T-helper 17 cell (primary cell): ENCODE results near the gene CALN1. TPM values are rescaled to one million over a fixed set of nuclear protein-coding genes. Genes with fewer than 3 reads are reported as not detected.
"Not testable (repeated sequence)": the region's sequence is repeated elsewhere in the genome, so short reads cannot be mapped to it uniquely, and the experiment has no call there.

ENCODE experiments used
- ATAC-seq: fragments of 150-1000 bp; cut with Tn5 transposase; 2 replicates; pipeline ENCODE4 v1.10.0; 2021; ENCODE audit warnings: mild to moderate bottlenecking, moderate library complexity
- DNase-seq, 3 donors: peaks; one replicate each; pipeline versions ENCODE4 v3.0.0 to v3.0.0-alpha.2; 2020 to 2021
- H3K9me3 ChIP-seq: one replicate; pipeline ENCODE4 v1.7.0; 2013; ENCODE audit warnings: low read length, mild to moderate bottlenecking; ENCODE audit not compliant: control insufficient read depth, poor library complexity, severe bottlenecking
- H3K27ac Mint-ChIP-seq: one replicate; pipeline ENCODE4 v1.8.0; 2022; ENCODE audit warnings: mild to moderate bottlenecking, moderate library complexity, mixed read lengths
- H3K27me3 Mint-ChIP-seq: one replicate; pipeline ENCODE4 v1.8.0; 2022; ENCODE audit warnings: mixed read lengths
- H3K36me3 Mint-ChIP-seq: one replicate; pipeline ENCODE4 v1.8.0; 2022; ENCODE audit warnings: low read depth, mixed read lengths
- H3K4me1 Mint-ChIP-seq: one replicate; pipeline ENCODE4 v1.8.0; 2022; ENCODE audit warnings: mild to moderate bottlenecking, mixed read lengths
- H3K4me3 Mint-ChIP-seq: one replicate; pipeline ENCODE4 v1.8.0; 2022; ENCODE audit warnings: mild to moderate bottlenecking, moderate library complexity, mixed read lengths
- total RNA-seq, 4 donors: library from RNA in 2 of 4; stranded (reverse) in 2 of 4; gene quantifications; one replicate each; pipeline ENCODE4 v1.2.3 and lab custom pipeline; 2022 to 2026

CALN1 gene
- total RNA-seq, 2 donors from 2014 or later = not detected

DNA sequence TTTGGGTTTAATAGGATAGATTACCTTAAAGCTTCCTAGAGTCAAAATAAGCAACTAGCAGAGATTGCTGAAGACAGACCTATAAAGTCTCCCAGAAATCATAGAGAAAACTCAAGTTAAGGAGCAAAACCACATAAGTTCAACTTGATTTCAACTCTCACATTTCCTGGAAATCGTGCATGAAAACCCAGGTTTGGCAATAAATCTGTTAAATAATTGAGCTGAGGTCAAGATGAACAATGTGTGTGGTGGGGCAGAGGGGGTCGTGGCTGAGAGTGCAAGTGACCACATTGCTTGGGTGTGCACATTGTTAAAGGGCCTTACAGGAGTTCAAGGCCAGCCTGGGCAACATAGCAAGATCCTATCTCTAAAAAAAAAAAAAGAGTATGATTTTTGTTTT, 643.7 kb downstream of the CALN1 start:
- no peak for DNase-seq
- Mint-ChIP-seq H3K27ac (no peak overlapping the region), H3K4me3 (no peak overlapping the region), H3K27me3 (no peaks in the 10 kb centered on the region), H3K4me1 (no peaks in the 10 kb centered on the region), H3K36me3 (no peaks in the 10 kb centered on the region)
- no peak for ATAC-seq
- H3K9me3 ChIP-seq = no peaks in the 10 kb centered on the region

DNA sequence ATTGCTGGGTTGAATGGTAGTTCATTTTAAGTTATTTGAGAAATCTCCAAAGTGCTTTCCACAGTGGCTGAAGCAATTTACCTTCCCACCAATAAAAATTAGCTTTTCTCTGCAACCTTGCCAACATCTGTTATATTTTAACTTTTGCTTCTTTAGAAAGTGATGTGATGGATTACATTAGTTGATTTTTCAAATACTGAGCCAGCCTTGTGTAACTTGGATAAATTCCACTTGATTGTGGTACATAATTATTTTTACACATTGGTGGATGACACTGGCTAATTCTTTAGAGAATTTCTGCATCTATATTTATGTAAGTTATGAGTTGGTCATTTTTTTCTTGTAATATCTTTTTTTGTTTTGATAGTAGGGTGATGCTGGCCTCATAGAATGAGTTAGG, 646.1 kb downstream of the CALN1 start:
- DNase-seq = no peak
- Mint-ChIP-seq H3K4me1 (no peaks in the 10 kb centered on the region), H3K27me3 (no peaks in the 10 kb centered on the region), H3K4me3 (no peak overlapping the region), H3K27ac (no peak overlapping the region), H3K36me3 (no peaks in the 10 kb centered on the region)
- no peak for ATAC-seq
- no peaks in the 10 kb centered on the region for H3K9me3 ChIP-seq

DNA sequence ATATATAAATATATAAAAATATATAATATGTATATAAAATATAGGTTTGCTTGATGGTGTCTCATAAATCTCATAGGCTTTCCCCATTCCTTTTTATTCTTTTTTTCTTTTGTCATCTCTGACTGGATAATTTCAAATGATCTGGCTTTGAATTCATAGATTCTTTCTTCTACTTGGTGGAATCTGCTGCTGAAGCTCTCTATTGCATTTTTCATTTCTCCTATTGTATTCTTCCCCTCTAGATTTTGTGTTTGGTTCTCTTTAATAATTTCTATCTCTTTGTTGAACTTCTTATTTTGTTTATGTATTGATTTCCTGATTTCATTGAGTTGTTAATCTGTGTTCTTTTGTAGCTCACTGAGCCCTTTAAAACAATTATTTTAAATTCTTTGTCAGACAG, 650.8 kb downstream of the CALN1 start:
- no peaks in the 10 kb centered on the region for H3K9me3 ChIP-seq
- DNase-seq = no peak
- Mint-ChIP-seq H3K4me3 (no peak overlapping the region), H3K27ac (no peak overlapping the region), H3K27me3 (no peaks in the 10 kb centered on the region), H3K4me1 (no peaks in the 10 kb centered on the region), H3K36me3 (no peaks in the 10 kb centered on the region)
- ATAC-seq = no peak

DNA sequence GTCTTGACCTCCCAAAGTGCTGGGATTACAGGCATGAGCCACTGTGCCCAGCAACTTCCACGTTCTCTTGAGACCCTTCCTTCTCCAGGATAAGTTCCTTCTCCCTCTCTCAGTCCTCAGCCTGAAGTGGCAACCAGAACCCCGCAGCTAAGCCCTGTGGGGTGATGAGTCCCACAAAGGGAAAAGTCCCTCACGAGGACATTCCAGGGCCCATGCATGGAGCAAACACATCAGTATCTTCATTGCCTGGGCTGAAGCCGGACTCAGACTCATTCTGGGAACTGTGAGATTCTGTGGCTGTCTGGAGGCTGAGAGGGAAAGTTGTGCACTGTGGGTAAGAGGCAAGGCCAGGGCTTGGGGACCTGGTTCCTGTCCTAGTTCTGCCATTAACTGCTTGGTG, 657.3 kb downstream of the CALN1 start:
- ATAC-seq (no peak), DNase-seq (no peak)
- H3K9me3 ChIP-seq = no peaks in the 10 kb centered on the region
- Mint-ChIP-seq H3K36me3 (no peaks in the 10 kb centered on the region), H3K27me3 (peaks cover 7% of the 10 kb centered on the region), H3K4me1 (no peaks in the 10 kb centered on the region), H3K4me3 (no peak overlapping the region), H3K27ac (no peak overlapping the region)

DNA sequence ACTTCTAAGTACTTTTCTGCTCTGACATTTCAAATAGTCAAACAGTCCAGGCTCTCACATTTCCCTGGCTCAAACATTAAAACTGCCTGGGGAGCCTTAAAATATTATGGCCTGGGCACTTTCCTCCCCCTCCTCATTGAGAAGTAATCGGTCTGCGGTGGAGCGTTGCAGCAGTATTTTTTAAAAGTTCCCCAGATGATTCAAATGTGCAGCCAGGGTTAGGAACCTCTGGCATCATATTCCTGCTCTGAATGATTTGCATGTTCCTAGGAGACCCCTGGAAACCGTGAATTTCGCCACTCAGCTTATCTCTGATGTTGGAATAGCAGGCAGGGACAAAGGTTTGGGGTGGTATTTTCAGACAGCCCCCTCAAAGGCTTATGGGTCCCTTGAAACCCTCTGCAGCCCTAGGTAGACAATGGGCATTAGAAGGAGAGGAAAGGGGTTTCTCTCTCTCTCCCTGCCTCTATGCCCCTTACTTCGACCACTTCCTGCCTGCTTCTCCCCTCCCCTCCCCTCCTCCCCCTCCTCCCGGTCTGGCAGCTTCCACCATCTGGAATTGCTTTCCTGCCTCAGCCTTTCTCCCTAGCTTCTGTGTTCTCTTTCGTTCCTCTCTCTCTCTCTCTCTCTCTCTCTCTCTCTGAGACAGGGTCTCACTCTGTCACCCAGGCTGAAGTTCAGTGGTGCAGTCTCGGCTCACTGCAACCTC, 658.0 kb downstream of the CALN1 start:
- Mint-ChIP-seq H3K27me3 (peaks cover 7% of the 10 kb centered on the region), H3K27ac (no peak overlapping the region), H3K4me1 (no peaks in the 10 kb centered on the region), H3K36me3 (no peaks in the 10 kb centered on the region), H3K4me3 (no peak overlapping the region)
- H3K9me3 ChIP-seq = no peaks in the 10 kb centered on the region
- ATAC-seq (no peak), DNase-seq (no peak)

DNA sequence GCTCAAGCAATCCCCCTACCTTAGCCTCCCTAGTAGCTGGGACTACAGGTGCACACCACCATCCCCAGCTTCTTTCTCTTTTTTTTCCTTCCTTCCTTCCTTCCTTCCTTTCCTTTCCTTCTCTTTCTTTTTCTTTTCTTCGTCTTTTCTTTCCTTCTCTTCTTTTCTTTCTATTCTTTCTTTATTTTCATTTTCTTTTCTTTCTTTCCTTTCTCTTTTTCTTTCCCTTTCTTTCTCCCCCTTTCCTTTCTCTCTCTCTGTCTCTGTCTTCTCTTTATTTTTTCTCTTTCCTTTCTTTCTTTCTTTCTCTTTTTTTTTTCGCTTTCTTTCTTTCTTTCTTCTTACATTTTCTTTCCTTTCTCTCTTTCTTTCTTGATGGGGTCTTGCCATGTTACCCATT, 658.9 kb downstream of the CALN1 start:
- Mint-ChIP-seq H3K27ac (no peak overlapping the region), H3K4me3 (no peak overlapping the region), H3K4me1 (no peaks in the 10 kb centered on the region), H3K36me3 (no peaks in the 10 kb centered on the region), H3K27me3 (peaks cover 7% of the 10 kb centered on the region)
- ATAC-seq (no peak), DNase-seq (no peak)
- H3K9me3 ChIP-seq = no peaks in the 10 kb centered on the region

DNA sequence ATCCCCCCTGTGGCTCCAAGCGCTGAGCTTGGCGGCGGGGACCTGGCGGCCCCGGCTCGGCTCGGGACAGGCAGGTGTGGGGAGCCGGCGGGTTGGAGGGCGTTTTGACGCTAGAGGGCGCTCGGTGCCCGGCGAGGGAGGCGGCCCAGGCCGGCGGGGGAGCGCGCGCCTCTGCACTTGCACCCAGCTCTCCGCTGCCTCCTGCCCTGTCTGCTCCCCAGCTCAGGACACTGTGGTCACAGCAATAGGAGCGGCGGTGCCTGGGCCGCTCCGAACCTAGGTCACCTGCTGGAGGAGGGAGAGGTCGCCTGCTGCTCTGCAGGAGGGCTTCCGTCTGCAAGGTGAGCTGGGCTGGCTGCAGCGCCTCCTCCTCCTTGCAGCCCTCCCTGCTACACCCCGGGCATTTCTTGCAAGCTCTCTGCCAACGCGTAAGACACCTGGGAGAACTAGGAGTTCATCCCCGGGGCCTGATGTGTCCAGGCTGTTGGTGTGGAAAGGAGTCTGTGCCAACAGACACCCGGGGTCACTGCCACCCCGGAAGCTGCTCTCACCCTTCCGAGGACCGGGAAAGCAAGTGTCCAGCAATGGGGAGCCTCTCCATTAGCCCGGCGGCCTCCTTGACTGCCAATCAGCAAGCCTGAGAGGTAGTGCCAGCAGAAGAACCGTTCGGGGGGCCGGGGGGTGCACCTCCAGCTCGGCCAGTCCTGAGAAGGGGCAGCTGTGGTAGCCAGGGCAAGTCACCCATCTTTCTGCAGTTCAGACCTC, 659.8 kb downstream of the CALN1 start:
- DNase-seq = peak in 1 of 3 donors; percentile 18
- no peak overlapping the region for H3K4me3 Mint-ChIP-seq
- no peak for ATAC-seq

DNA sequence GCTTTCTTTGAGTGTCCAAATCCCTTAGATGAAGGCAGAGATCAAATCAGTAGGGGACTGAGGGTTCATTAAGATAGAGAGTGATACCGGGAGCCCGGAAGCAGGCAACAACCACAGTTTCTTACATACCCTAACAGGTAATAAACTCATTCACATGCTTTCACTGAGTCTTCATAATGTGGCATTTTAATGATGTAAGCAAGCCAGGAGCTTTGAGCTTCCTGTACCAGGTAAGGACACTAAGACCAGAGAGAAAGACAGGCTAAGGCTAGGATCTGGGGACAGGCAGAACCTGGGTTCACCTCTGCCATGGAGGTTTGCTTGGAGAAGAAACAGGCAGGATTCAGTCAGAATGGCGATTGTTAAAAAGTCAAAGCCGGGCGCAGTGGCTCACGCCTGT, 661.8 kb downstream of the CALN1 start:
- no peak overlapping the region for H3K4me3 Mint-ChIP-seq
- no peak for ATAC-seq
- H3K36me3 Mint-ChIP-seq = no peaks in the 10 kb centered on the region
- H3K27me3 Mint-ChIP-seq = peaks cover 7% of the 10 kb centered on the region
- H3K4me1 Mint-ChIP-seq = no peaks in the 10 kb centered on the region
- no peak overlapping the region for H3K27ac Mint-ChIP-seq
- H3K9me3 ChIP-seq = no peaks in the 10 kb centered on the region
- no peak for DNase-seq

More for the DNA sequence above, 659.8 kb downstream of the CALN1 start:
- H3K9me3 ChIP-seq = no peaks in the 10 kb centered on the region
- Mint-ChIP-seq H3K4me1 (no peaks in the 10 kb centered on the region), H3K36me3 (no peaks in the 10 kb centered on the region), H3K27me3 (peaks cover 7% of the 10 kb centered on the region), H3K27ac (no peak overlapping the region)

DNA sequence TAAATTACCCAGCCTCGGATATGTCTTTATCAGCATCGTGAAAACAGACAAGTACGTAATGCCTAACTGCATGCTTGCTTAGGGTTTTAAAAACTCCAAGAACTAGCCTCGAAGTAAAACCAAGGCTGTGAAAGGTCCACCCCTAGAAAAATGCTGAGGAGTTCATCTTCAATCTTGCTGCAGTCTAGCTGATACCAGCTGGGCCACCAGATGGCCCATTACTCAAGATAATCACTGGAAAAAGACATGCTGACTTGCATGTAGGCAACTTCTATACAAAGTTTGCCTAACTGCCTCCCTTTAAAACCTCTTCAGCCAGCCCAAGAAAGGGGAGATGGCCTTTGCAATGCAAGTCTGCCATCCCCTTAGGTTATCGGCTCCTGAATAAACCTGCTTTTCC, 666.1 kb downstream of the CALN1 start:
- DNase-seq (no peak), ATAC-seq (no peak)
- no peak overlapping the region for H3K27ac Mint-ChIP-seq
- no peaks in the 10 kb centered on the region for H3K36me3 Mint-ChIP-seq
- H3K27me3 Mint-ChIP-seq = no peaks in the 10 kb centered on the region
- H3K4me1 Mint-ChIP-seq = no peaks in the 10 kb centered on the region
- no peaks in the 10 kb centered on the region for H3K9me3 ChIP-seq
- H3K4me3 Mint-ChIP-seq = no peak overlapping the region

DNA sequence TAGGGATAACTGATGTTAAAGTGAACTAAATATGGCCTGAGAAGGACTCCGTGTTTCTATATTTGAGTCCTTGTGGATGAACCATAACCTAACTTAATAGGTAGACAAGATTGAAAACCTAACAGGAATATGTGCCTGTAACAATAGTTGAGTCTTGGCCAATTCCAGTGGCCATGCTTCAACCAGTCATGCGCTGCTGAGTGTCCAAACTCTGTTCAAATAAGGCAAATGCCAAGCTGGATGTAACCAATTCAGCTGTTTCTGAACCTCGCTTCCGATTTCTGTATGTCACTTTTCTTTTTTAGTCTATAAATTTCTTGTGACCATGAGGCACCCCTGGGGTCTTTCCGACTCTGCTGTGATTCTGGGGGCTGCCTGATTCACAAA, 672.0 kb downstream of the CALN1 start:
- Mint-ChIP-seq H3K27ac (no peak overlapping the region), H3K27me3 (no peaks in the 10 kb centered on the region), H3K4me3 (no peak overlapping the region), H3K36me3 (no peaks in the 10 kb centered on the region), H3K4me1 (no peaks in the 10 kb centered on the region)
- ATAC-seq (no peak), DNase-seq (no peak)
- H3K9me3 ChIP-seq = no peaks in the 10 kb centered on the region

DNA sequence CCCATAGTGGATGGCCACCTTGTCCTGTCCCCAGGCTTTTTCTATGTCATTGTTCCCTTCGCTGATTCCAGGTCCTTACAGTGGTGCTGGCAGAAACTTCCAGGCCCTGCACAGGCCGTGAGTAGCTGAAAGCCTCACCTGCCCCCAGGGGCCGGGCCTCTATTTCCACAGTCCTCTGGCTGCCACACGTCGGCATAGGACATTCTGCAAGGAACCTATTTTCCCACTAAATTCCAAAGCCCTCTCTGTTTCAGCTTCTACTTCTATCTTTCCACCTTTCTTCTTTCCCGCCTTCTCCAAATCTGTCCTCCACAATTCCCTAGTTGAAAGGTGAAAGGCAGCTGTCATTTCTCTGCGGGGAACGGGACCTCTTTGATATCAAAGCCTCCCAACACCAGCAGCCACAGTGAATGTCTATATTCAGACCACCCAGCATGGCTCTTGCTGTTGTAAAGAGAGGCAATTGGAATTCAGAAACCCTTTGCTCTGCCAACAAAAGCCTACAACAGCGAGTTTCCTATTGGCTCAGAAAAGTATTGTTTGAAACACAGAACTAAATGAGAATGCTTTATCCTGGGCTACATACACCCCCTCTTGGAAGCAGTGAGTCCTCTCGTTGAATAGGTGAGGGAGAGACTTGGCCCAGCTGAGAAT, 672.5 kb downstream of the CALN1 start:
- no peaks in the 10 kb centered on the region for H3K36me3 Mint-ChIP-seq
- ATAC-seq (no peak), DNase-seq (no peak)
- no peak overlapping the region for H3K4me3 Mint-ChIP-seq
- no peaks in the 10 kb centered on the region for H3K9me3 ChIP-seq
- no peaks in the 10 kb centered on the region for H3K4me1 Mint-ChIP-seq
- no peaks in the 10 kb centered on the region for H3K27me3 Mint-ChIP-seq
- no peak overlapping the region for H3K27ac Mint-ChIP-seq

DNA sequence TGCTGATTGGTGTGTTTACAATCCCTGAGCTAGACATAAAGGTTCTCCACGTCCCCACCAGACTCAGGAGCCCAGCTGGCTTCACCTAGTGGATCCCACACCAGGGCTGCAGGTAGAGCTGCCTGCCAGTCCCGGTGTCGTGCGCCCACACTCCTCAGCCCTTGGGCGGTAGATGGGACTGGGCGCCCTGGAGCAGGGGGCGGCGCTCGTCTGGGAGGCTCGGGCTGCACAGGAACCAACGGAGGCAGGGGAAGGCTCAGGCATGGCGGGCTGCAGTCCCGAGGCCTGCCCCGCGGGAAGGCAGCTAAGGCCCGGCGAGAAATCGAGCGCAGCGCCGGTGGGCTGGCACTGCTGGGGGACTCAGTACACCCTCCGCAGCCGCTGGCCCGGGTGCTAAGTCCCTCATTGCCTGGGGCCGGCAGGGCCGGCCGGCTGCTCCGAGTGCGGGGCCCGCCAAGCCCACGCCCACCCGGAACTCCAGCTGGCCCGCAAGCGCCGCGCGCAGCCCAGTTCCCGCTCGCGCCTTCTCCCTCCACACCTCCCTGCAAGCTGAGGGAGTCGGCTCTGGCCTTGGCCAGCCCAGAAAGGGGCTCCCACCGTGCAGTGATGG, 674.1 kb downstream of the CALN1 start:
- H3K4me1 Mint-ChIP-seq, H3K4me3 Mint-ChIP-seq: not testable (repeated sequence)

DNA sequence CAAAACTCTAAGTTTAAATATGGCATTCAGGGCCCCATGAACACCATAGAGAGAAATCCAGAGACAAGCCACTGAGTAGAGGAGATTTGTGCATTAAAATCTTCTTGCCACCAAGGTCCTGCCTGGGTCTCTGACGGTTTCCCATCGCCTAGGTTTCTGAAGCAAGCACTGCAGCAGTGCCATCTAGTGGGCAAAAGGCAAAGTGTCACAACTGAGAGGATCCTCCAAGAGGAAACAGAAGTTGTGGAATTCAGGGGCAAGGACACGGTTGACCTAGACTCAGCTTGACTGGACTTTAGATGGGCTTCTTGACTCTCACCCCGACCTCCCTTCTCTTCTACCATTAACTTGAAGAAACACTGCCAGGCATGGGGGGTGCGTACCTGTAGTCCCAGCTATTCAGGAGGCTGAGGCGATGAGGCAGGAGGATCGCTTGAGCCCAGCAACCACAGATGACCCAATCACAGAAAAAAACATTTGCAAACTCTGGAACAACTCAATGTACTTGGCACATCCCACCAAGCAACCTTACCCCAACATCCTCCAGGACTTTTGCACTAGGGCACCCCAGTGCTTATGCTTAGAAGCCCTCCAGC, 676.1 kb downstream of the CALN1 start:
- Mint-ChIP-seq H3K27ac (no peak overlapping the region), H3K27me3 (no peaks in the 10 kb centered on the region), H3K4me3 (no peak overlapping the region), H3K36me3 (peaks cover 3% of the 10 kb centered on the region), H3K4me1 (peaks cover 6% of the 10 kb centered on the region)
- peak; percentile 44 for ATAC-seq
- DNase-seq = peak; percentile 10 to 20 (median 15)
- H3K9me3 ChIP-seq = no peaks in the 10 kb centered on the region

More for the DNA sequence above, 674.1 kb downstream of the CALN1 start:
- not testable (repeated sequence) for H3K36me3 Mint-ChIP-seq, H3K9me3 ChIP-seq, DNase-seq, H3K27me3 Mint-ChIP-seq, H3K27ac Mint-ChIP-seq, ATAC-seq
